Left hindlimb (tissue), 1 donor: ENCODE data around the gene ATG4A.

Experiments used
- DNase-seq: peaks from one replicate; pipeline ENCODE4 v3.0.0-alpha.2; 2018

Gene ATG4A

GRCh38 chrX:108123591-108124366 is 32.2 kb downstream of the ATG4A start:
- DNase-seq = no peak

- DNase-seq = no peak
Measured at GRCh38 chrX:108126661-108127060, 35.1 kb downstream of the ATG4A start.

DNA sequence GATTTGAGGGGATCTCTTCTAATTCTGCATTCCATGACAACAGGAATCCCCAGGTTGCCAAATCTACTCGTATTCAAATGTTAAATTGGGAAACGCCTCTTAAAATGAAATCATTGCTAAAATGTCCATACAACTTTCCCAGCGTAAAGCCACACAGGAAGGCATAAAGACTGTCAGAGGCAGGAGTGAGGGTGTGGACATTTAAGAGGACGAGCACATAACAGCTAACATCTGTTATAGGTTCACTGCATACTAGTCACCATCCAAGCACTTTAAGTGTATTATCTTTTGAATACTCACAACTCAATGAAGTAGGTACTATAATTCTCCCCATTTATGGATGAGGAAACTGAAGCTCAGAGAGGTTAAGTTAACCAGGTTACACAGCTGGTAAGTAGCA is 35.6 kb downstream of the ATG4A start:
- no peak for DNase-seq

- DNase-seq = no peak
Measured at GRCh38 chrX:108130889-108131288, 39.3 kb downstream of the ATG4A start.

DNA sequence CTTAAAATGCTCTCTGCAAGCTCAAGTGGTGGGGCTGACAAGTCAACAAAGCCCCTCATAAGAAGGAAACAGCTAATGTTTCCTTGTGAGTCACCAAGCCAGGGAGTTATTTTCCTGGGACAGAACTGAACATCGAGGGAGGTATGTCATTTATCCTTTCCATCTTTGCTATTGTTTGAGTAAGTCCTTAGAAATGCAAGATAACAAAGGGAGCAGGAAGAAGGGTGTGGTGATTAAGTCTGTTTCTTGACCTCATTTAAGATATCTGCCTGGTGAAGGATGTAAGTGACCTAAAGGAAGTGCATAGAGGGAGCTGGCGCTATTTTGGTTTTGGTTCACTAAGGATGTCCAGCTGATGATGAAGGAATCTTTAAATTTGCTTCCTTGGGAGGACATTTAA is 39.9 kb downstream of the ATG4A start:
- no peak for DNase-seq

DNA sequence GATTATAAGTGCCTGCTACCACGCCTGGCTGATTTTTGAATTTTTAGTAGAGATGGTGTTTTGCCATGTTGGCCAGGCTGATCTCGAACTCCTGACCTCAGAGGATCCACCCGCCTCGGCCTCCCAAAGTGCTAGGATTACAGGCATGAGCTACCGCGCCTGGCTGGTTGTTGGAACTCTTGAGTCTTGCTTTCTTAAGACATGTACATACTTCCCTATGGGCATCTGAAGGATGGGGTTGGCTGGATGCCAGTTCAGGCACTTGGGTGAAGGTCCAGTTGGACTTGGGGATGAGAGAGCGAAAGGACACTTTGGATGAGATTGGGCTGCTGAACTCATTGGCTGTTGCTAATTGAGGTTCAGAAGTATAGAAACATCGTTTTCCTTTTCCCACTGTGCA is 40.5 kb downstream of the ATG4A start:
- no peak for DNase-seq

DNA sequence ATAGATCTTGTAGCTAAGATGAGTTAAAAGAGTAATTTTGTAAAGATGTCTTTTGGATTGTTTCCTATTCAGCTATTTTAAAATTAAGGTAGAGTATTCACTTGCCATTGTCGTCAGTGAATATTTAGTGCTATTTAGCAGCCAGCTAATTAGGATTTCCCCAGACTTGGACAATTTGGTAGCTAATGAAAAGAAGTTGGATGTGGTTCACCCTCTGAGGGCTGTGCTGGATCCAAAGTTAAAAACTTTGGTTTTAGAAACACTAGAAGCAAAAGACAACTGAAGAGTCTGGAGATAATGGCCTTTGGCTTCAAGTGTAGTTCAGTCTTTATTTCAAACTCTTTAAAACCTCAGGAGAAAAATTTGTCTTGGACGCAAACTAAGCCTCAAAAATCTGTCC is 41.3 kb downstream of the ATG4A start:
- no peak for DNase-seq

GRCh38 chrX:108134724-108135123 is 43.1 kb downstream of the ATG4A start:
- DNase-seq = no peak

GRCh38 chrX:108138814-108139702 is 47.5 kb downstream of the ATG4A start:
- no peak for DNase-seq

DNA sequence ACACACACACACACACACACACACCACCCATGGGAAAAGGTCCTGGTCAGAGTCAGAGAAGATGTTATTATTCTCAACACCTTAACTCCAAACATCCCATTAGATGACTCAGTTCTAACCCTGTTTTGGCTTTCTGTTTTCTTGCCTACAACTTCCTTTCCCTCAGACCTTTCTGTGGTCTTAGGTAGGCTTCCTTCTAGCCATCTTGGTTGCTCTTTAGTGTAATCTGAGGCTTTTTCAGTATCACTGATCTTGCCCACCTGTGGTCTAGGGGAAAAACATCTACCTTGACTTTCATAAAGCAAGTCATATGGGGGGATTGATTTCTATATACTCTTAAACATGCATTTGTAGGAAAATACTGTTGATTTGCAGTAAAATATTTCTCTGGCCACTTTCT is 56.9 kb downstream of the ATG4A start:
- DNase-seq = no peak

DNA sequence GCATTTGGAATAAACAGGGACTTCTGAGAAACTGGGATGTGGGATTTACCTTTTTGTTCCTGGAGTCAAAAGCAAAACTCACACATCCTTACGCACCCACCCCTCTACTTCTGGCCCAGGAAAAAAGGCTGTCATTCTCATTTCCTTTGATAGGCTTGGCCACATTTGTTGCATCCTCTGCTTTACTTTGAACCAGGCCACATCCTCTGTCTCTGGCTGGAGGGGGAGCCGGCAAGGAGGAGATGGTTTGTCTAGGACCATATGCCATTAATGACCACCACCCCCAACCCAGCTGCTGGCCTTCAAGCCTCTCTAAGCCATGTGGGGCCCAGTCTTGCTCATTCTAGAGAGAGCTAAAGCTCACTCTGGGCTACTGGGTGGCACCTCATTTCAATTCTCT is 64.5 kb downstream of the ATG4A start:
- DNase-seq = no peak

DNA sequence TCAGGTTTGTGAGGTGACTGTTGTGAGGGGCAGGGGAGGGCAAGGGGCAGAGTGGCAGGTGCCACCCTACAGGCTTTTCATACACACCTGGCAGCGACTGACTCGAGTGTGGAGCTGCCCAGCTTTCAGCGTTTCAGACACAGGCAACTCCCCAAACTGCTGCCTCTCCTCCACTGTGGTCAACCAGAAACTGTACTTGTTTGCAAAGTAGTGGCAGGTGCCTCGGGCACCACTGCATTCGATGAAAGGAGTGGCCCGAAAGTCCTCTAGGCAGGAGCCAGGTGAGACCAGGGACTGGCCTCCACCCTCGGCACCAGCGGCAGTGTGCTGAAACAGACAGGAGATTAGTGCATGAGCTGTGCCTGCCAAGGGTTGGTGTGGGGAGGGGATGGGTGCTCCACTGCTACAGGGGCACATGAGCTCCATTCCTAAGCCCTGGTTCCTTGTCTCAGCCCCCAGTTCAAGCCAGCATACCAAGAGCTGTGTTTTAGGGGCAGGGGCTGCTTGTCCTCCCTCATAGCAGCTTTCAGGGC is 65.4 kb downstream of the ATG4A start:
- no peak for DNase-seq

DNA sequence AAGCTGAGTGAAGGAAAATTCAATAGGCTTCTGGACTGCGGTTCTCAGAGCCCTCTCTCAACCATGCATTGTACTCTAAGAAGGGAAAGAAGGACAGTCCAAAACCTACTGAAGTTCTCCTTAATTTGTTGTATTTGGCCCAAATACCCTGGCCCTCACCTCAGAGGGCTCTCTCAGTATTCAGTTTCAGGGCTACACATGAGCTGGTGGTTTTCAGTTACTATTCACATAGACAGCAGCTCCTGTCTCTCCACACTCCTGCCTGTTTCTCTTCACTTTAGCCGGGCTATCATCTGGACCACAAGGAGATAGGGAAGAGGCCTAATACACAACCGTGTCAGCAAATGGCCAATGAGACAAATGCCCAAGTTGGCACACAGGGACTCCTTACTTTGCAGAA is 66.0 kb downstream of the ATG4A start:
- no peak for DNase-seq

DNA sequence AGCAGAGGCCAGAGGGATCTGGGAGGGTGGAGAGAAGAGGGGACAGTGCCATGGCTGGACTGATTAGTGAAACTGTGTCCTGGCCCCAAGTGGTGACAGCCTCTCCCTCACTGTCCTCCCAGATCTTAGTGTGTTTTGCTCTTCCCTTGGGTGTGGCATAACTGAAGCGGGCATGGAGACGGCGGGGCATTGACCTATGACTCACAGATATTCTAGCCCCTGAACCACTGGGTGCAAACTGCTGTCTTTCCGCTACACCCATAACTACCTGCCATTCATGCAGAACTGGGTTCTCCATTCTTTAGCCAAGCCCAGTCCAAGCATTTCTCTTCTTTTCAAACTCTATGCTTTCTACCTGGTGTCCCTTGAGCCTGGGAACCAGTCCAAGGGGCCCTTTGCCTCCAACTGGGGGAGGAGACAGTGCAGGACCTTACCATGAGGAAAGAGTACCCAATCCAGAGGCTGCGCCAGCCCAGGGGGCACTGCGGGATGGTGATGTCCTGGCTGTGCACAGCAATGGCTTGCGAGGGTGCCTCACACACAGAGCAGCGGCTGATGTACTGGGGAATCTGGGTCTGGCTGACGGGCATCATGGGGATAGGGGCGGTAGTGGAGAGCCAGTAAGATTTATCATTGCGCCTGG is 67.6 kb downstream of the ATG4A start:
- no peak for DNase-seq

DNA sequence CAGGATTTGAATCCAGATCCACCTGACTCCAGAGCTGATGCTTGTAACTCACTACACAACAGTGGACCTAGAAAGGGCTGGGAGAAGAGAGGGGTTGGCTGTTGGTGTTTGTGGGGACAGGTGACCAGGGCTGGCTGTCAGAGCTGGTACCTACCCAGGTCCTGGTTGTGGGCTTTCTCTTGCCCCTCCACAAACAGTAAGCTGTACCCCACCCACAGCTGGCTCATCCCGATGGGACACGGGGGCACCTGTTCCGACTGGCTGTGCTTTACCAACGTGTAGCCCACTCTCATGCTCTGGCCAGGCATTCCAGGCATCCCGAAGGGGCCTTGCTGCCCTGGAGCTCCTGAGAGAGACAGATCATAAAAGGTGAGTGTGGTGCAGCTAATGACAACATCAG is 68.7 kb downstream of the ATG4A start:
- DNase-seq = no peak

DNA sequence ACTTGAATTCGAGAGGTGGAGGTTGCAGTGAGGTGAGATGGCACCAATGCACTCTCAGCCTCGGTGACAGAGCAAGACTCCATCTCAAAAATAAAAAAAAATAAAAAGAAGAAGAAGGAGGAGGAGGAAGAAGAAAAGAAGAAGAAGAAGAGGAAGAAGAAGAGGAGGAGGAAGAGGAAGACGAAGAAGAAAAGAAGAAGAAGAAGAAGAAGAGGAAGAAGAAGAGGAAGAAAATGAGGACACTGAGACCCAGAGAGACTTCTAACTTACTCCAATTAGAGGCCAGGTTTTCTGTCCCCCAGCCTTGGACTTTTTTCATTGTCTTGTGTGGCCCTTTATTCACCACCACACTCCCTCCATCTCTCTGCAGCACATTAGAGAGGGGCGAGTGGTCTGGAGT is 70.7 kb downstream of the ATG4A start:
- no peak for DNase-seq

GRCh38 chrX:108163333-108164082 is 71.9 kb downstream of the ATG4A start:
- DNase-seq = no peak

GRCh38 chrX:108165383-108166111 is 74.0 kb downstream of the ATG4A start:
- no peak for DNase-seq

DNA sequence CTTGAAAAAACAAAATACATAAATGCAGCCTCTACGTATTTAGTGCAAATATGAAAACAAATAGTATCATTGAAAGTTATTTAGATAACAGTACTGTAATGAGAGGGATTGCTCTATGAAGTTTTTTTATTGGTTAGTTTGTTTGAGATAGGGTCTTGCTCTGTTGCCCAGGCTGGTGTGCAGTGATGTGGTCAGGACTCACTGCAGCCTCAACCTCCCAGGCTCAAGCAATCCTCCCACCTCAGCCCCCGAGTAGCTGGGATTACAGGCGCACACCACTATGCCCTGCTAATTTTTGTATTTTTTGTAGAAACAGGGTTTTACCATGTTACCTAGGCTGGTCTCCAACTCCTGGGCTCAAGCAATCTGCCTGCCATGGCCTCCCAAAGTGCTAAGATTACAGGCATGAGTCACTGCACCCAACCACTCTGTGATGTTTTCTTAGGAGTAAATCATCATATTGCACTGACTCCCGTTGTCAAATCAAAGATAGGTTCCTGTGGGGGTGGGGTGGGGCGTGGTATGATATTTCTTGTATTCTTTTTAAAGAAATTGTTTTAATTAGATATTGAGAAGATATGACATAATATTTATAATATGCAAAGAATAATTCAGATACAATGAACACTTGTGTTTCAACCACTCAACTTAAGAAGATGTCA is 75.8 kb downstream of the ATG4A start:
- no peak for DNase-seq

GRCh38 chrX:108168961-108169740 is 77.6 kb downstream of the ATG4A start:
- no peak for DNase-seq

GRCh38 chrX:108169768-108170167 is 78.2 kb downstream of the ATG4A start:
- no peak for DNase-seq
